Neural crest cell (in vitro differentiated cells): ENCODE results near the gene WNT3A. TPM values are rescaled to one million over a fixed set of nuclear protein-coding genes. Genes with fewer than 3 reads are reported as not detected.

Experiments
- DNase-seq: peaks from one replicate; pipeline ENCODE4 v3.0.0; 2021; ENCODE audit warnings: low read depth, mixed read lengths, low spot score
- H3K27ac Mint-ChIP-seq: one replicate; pipeline ENCODE4 v1.8.0; 2021; ENCODE audit warnings: mild to moderate bottlenecking, mixed read lengths; ENCODE audit not compliant: unreplicated experiment
- H3K27me3 Mint-ChIP-seq: 2 replicates; pipeline ENCODE4 v1.8.0; 2021; ENCODE audit warnings: low read depth, mild to moderate bottlenecking, mixed read lengths
- H3K36me3 Mint-ChIP-seq: 2 replicates; pipeline ENCODE4 v1.8.0; 2021; ENCODE audit warnings: low read depth, mild to moderate bottlenecking, mixed read lengths
- H3K4me1 Mint-ChIP-seq: 2 replicates; pipeline ENCODE4 v1.8.0; 2021; ENCODE audit warnings: mixed read lengths
- H3K4me3 Mint-ChIP-seq: one replicate; pipeline ENCODE4 v1.8.0; 2021; ENCODE audit warnings: mild to moderate bottlenecking, mixed read lengths
- H3K9me3 Mint-ChIP-seq: 2 replicates; pipeline ENCODE4 v1.8.0; 2021; ENCODE audit warnings: mixed read lengths
- CTCF ChIP-seq: fragments of 200-600 bp; sonication (generic); conservative IDR thresholded peaks from 2 replicates; pipeline ENCODE4 v1.5.0; 2021; ENCODE audit warnings: antibody characterized with exemption, mild to moderate bottlenecking
- total RNA-seq: library from RNA; stranded (reverse); gene quantifications from 2 replicates; pipeline ENCODE4 v1.2.1, GENCODE V29; 2021

The WNT3A gene
- total RNA-seq, 1 donor from 2014 or later = not detected

GRCh38 chr1:228001738-228002535, 4.9 kb upstream of the WNT3A start:
- Mint-ChIP-seq H3K4me3 (no peak overlapping the region), H3K27ac (no peak overlapping the region), H3K27me3 (peaks cover 82% of the 10 kb centered on the region), H3K9me3 (peaks cover 2% of the 10 kb centered on the region), H3K36me3 (peaks cover 4% of the 10 kb centered on the region), H3K4me1 (no peaks in the 10 kb centered on the region)
- no peak for DNase-seq
- TF ChIP-seq CTCF = no peak

DNA sequence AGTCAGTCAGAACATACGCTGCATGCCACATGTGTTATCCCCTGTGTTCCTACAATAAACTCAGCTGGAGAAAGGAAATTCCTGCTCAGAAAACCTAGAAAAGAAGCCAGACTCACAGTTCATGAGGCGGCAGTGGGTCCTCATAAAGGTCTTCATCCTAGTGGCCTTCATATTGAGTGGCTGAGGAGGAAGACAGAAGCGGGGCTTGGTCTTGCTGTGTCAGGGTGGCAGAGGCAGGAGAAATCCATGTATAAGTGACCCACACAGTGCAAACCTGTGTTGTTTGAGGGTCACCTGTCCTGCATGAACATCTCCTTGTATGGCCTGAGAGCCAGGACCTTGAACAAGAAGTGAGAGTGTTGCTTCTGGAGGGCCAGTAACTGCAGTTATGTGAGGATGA, 4.0 kb upstream of the WNT3A start:
- Mint-ChIP-seq H3K36me3 (peaks cover 3% of the 10 kb centered on the region), H3K27ac (no peak overlapping the region), H3K27me3 (peaks cover 85% of the 10 kb centered on the region), H3K4me3 (no peak overlapping the region), H3K9me3 (no peaks in the 10 kb centered on the region), H3K4me1 (peaks cover 4% of the 10 kb centered on the region)
- TF ChIP-seq CTCF = no peak
- DNase-seq = no peak

DNA sequence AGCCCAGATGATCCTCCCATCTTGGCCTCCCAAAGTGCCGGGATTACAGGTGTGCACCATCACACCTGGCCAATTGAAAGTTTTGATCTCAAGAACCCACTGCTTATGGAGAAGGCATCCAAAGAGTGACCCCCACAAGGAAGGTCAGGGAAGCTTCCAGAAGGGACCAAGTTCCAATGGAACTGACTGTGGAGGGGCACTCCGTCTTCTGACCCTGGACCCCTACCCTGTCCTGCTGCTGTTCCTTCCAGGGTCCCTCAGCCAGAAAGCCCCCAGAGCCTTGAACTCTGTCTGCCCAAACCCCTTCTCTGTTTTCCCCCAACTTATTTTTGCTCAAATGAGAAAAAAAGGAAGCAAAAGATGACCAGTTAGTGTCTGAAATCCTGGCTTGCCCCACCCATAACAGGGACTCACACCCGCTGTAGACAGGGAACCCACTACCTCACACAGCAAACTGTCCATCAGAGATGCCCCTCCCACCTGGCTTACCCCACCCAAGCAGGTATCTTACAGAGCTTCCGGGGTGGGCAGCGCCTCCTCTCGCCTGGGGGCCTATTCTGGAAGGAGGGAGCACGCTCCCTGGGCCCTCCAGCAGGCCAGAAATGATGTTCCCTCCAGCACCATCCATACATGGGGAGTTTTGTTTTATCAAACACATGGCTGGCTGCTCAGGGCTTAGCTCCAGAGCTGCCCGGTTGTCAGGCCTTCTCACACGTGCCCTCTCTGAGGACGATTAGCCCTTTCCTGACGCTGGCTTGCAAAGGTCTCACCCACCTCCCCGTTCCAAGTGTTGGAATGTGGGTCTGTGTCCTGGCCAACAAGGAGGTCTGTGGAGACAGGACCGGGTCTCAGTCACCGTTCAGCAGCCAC, 3.1 kb upstream of the WNT3A start:
- H3K27ac Mint-ChIP-seq = no peak overlapping the region
- H3K4me1 Mint-ChIP-seq = peaks cover 4% of the 10 kb centered on the region
- H3K9me3 Mint-ChIP-seq = no peaks in the 10 kb centered on the region
- no peak for TF ChIP-seq CTCF
- no peak for DNase-seq
- no peak overlapping the region for H3K4me3 Mint-ChIP-seq
- peaks cover 85% of the 10 kb centered on the region for H3K27me3 Mint-ChIP-seq
- no peaks in the 10 kb centered on the region for H3K36me3 Mint-ChIP-seq

DNA sequence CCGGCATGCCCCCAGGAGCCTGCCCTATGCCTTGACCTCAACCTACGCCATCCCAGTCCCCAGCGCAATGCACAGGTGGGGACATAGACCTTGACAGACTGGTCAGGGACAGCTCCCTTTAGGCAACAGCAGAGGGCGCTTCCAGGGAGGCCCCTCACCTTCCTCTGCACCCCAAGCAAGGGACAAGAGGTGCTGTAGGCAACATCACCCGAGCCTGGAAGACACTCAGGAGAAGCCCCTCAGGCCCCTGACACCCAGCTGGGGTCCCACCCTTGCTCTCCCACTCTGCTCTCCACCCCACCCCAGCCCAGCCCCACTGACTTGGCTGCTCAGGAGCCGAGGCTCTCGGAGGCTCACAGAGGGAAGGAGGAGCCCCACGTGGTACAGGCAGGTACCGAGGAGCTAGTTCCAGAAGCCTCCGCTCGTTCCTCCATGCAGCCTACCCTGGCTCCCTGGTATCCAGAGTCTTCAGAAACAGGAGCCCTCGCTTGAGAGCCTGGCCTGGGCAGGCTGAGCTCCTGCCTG, 2.4 kb upstream of the WNT3A start:
- H3K36me3 Mint-ChIP-seq = no peaks in the 10 kb centered on the region
- H3K27ac Mint-ChIP-seq = no peak overlapping the region
- TF ChIP-seq CTCF = peak; percentile 60
- H3K4me1 Mint-ChIP-seq = peaks cover 4% of the 10 kb centered on the region
- H3K27me3 Mint-ChIP-seq = peaks cover 88% of the 10 kb centered on the region
- DNase-seq = no peak
- no peaks in the 10 kb centered on the region for H3K9me3 Mint-ChIP-seq
- no peak overlapping the region for H3K4me3 Mint-ChIP-seq

- H3K27ac Mint-ChIP-seq = no peak overlapping the region
- no peaks in the 10 kb centered on the region for H3K9me3 Mint-ChIP-seq
- H3K36me3 Mint-ChIP-seq = no peaks in the 10 kb centered on the region
- peaks cover 4% of the 10 kb centered on the region for H3K4me1 Mint-ChIP-seq
- peaks cover 91% of the 10 kb centered on the region for H3K27me3 Mint-ChIP-seq
- no peak overlapping the region for H3K4me3 Mint-ChIP-seq
- DNase-seq = no peak
- no peak for TF ChIP-seq CTCF
Observed at GRCh38 chr1:228004856-228005462, 1.8 kb upstream of the WNT3A start.
